Fibroblast of lung (primary cell): ENCODE measurements around the gene MRPS27. TPM values are rescaled to one million over a fixed set of nuclear protein-coding genes. Genes with fewer than 3 reads are reported as not detected.

Experiments used
- DNase-seq, 2 donors: peaks; one replicate each; pipeline versions ENCODE4 v3.0.0 to v3.0.0-alpha.2; 2010; ENCODE audit warnings: low read depth in 2 of 2
- H2AFZ ChIP-seq: 2 replicates; pipeline ENCODE4 v1.5.1; 2012; ENCODE audit warnings: low read length, control low read depth, inconsistent platforms
- H3K27ac ChIP-seq: 2 replicates; pipeline ENCODE4 v1.5.1; 2011; ENCODE audit warnings: low read length, control low read depth; ENCODE audit not compliant: insufficient read depth
- H3K27me3 ChIP-seq: 2 replicates; pipeline ENCODE4 v1.5.1; 2011; ENCODE audit warnings: mild to moderate bottlenecking, low read length; ENCODE audit not compliant: control insufficient read depth, insufficient read depth
- H3K36me3 ChIP-seq: 2 replicates; pipeline ENCODE4 v1.5.1; 2011; ENCODE audit warnings: low read length; ENCODE audit not compliant: control insufficient read depth, insufficient read depth
- H3K4me1 ChIP-seq: 2 replicates; pipeline ENCODE4 v1.5.1; 2011; ENCODE audit warnings: low read length; ENCODE audit not compliant: control insufficient read depth, insufficient read depth; ENCODE audit errors: extremely low read depth
- H3K4me2 ChIP-seq: 2 replicates; pipeline ENCODE4 v1.5.1; 2011; ENCODE audit warnings: low read length, control low read depth; ENCODE audit not compliant: insufficient read depth; ENCODE audit errors: extremely low read depth
- H3K4me3 ChIP-seq, 4 experiments: fragments of 200-600 bp in 1 of 4; sonication (generic) in 1 of 4; replicated peaks in 1 of 4; 2 replicates each; pipeline ENCODE4 v1.5.1; 2011 to 2016; ENCODE audit warnings: low read length in 4 of 4, low read depth in 3 of 4, mild to moderate bottlenecking in 3 of 4, control low read depth in 2 of 4, inconsistent platforms in 1 of 4, mixed read lengths in 1 of 4; ENCODE audit not compliant: insufficient read depth in 1 of 4; ENCODE audit errors: control extremely low read depth in 1 of 4
- H3K79me2 ChIP-seq: 2 replicates; pipeline ENCODE4 v1.5.1; 2012; ENCODE audit warnings: mild to moderate bottlenecking, low read length, inconsistent platforms; ENCODE audit not compliant: control insufficient read depth, insufficient read depth
- H3K9ac ChIP-seq: 2 replicates; pipeline ENCODE4 v1.5.1; 2011; ENCODE audit warnings: mild to moderate bottlenecking, low read length, control low read depth; ENCODE audit not compliant: insufficient read depth
- H3K9me3 ChIP-seq: 2 replicates; pipeline ENCODE4 v1.5.1; 2012; ENCODE audit warnings: low read depth, low read length; ENCODE audit not compliant: control insufficient read depth, insufficient read depth
- H4K20me1 ChIP-seq: 2 replicates; pipeline ENCODE4 v1.5.1; 2011; ENCODE audit warnings: low read length; ENCODE audit not compliant: control insufficient read depth, insufficient read depth; ENCODE audit errors: extremely low read depth
- CTCF ChIP-seq, 2 donors: IDR thresholded peaks in 1 of 2; conservative IDR thresholded peaks in 1 of 2; 1 replicate in 1 of 2; 2 replicates in 1 of 2; pipeline ENCODE4 v1.5.1; 2011 to 2012; ENCODE audit warnings: low read length in 2 of 2, control low read depth in 1 of 2, inconsistent platforms in 1 of 2, low read depth in 1 of 2, mild to moderate bottlenecking in 1 of 2
- EZH2 ChIP-seq: IDR thresholded peaks from 2 replicates; pipeline ENCODE4 v1.5.1; 2012; ENCODE audit warnings: low read length, control low read depth, mild to moderate bottlenecking; ENCODE audit errors: missing control alignments
- polyA plus RNA-seq, 2 donors: library from polyadenylated mRNA; depleted of rRNA in 1 of 2; stranded (reverse) in 1 of 2; unstranded in 1 of 2; fragments of >200 nt; gene quantifications; 2 replicates each; pipeline ENCODE4 v1.2.1, GENCODE V29; 2011 to 2012; ENCODE audit warnings: missing spikeins in 1 of 2
- total RNA-seq: library from RNA; depleted of rRNA; stranded (reverse); fragments of >200 nt; gene quantifications from 2 replicates; pipeline ENCODE4 v1.2.1, GENCODE V29; 2014

Gene MRPS27
- total and polyA plus RNA-seq, 2 donors (not counting 1 experiment from before 2014, with no cell fraction given): 67.2 to 86.5 TPM

GRCh38 chr5:72347801-72348308, 27.8 kb upstream of the MRPS27 start:
- peak; percentile 95 to 98 for DNase-seq
- Histone ChIP-seq H3K27me3 (no peaks in the 10 kb centered on the region), H3K9me3 (no peaks in the 10 kb centered on the region), H3K4me1 (peaks cover 17% of the 10 kb centered on the region), H4K20me1 (no peaks in the 10 kb centered on the region), H3K4me3 (no peak overlapping the region), H3K36me3 (no peaks in the 10 kb centered on the region), H3K79me2 (no peaks in the 10 kb centered on the region), H3K9ac (no peak overlapping the region), H2AFZ (peak overlapping the region; percentile 61), H3K4me2 (peak overlapping the region; percentile 79), H3K27ac (peak overlapping the region; percentile 97)
- no peak for TF ChIP-seq CTCF (conservative IDR thresholded peaks at IDR 0.05 in 1 of 2, IDR thresholded peaks at IDR 0.05 in 1 of 2; ENCODE audit: low read depth in 1 of 2, low read length in 2 of 2)
- no peak for TF ChIP-seq EZH2

GRCh38 chr5:72346398-72346797, 26.4 kb upstream of the MRPS27 start:
- Histone ChIP-seq H3K4me3 (no peak overlapping the region), H3K27me3 (no peaks in the 10 kb centered on the region), H3K36me3 (no peaks in the 10 kb centered on the region), H2AFZ (no peak overlapping the region), H3K9me3 (no peaks in the 10 kb centered on the region), H3K9ac (no peak overlapping the region), H3K4me2 (no peak overlapping the region), H3K27ac (no peak overlapping the region), H3K79me2 (no peaks in the 10 kb centered on the region), H3K4me1 (peaks cover 17% of the 10 kb centered on the region), H4K20me1 (no peaks in the 10 kb centered on the region)
- no peak for DNase-seq
- no peak for TF ChIP-seq EZH2
- no peak for TF ChIP-seq CTCF (conservative IDR thresholded peaks at IDR 0.05 in 1 of 2, IDR thresholded peaks at IDR 0.05 in 1 of 2; ENCODE audit: low read depth in 1 of 2, low read length in 2 of 2)

- H3K27me3 ChIP-seq: no peaks in the 10 kb centered on the region
- H4K20me1 ChIP-seq: no peaks in the 10 kb centered on the region
- no peak overlapping the region for H3K4me2 ChIP-seq
- H3K79me2 ChIP-seq: no peaks in the 10 kb centered on the region
- no peak overlapping the region for H3K4me3 ChIP-seq
- H2AFZ ChIP-seq: no peak overlapping the region
- peaks cover 2% of the 10 kb centered on the region for H3K36me3 ChIP-seq
- no peak for TF ChIP-seq EZH2
- no peak overlapping the region for H3K27ac ChIP-seq
- no peak for DNase-seq
- no peaks in the 10 kb centered on the region for H3K4me1 ChIP-seq
- no peaks in the 10 kb centered on the region for H3K9me3 ChIP-seq
- H3K9ac ChIP-seq: no peak overlapping the region
Measured at GRCh38 chr5:72338689-72339209, 18.7 kb upstream of the MRPS27 start.
